GM19455 (cell line): Measurements from ENCODE around the gene C1orf53.
"Not testable (repeated sequence)": the region's sequence is repeated elsewhere in the genome, so short reads cannot be mapped to it uniquely, and the experiment has no call there.

Experiments
- ATAC-seq: cut with Tn5 transposase; IDR thresholded peaks from one replicate; pipeline ENCODE4 v1.9.1; 2021; ENCODE audit not compliant: unreplicated experiment

Gene C1orf53

GRCh38 chr1:197902454-197903195 lies at the start of gene C1orf53:
Gene C1orf53, plus strand, starts transcription at chr1:197902630. Its CDS starts 20 bp downstream, at chr1:197902650.
- ATAC-seq = peak; percentile 98

DNA sequence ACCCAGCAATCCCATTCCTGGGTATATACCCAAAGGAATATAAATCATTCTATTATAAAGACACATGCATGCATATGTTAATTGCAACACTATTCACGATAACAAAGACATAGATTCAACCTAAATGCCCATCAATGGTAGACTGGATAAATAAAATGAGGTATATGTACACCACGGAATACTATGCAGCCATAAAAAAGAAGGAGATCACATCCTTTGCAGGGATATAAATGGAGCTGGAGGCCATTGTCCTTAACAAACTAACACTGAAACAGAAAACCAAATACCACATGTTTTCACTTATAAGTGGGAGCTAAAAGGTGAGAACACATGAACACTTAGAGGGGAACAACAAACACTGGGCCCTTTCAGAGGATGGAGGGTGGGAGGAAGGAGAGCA lies 46.7 kb upstream of the C1orf53 start:
- ATAC-seq = not testable (repeated sequence)

- no peak for ATAC-seq
These were observed 45.0 kb upstream of the C1orf53 start for GRCh38 chr1:197857477-197857876.

- no peak for ATAC-seq
These were observed 43.4 kb upstream of the C1orf53 start for GRCh38 chr1:197859024-197859423.

DNA sequence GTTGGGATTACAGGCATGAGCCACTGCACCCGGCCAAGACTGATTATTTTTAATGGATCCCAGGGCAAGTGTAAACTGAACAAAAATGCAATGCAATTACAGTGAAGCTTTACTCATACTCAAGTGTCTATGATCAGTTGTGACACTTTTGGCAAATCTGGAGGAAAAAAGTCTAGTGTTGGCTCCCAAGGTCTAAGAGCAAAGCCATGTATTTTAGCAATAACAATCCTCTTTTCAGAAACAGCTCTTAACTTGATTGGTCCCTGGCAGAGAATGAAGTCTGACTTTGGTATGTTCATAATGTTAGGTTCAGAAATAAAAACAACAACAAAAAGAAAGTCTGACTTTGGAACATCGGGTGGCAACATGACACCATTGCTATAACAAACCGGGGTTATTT lies 40.2 kb upstream of the C1orf53 start:
- no peak for ATAC-seq

- no peak for ATAC-seq
These were observed 39.8 kb upstream of the C1orf53 start for GRCh38 chr1:197862671-197863070.

DNA sequence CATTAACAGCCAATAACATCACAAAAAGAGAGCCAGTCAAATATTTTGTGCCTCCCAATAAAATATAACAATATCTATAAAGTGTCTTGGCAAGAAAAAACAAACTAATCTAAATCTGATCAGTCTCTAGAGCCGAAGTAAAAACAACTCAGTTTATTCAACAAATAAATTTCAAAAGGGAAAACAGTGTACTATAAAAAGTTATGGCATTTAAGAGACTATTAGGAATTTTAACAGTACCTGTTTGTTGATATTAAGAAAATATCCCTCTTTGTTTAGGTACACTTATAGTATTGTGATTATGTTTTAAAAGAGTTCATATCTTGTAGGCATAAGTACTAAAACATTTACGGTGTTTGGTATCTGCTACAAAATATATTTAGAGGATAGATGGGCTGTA lies 36.6 kb upstream of the C1orf53 start:
- no peak for ATAC-seq

GRCh38 chr1:197868751-197869489 lies 33.5 kb upstream of the C1orf53 start:
- peak; percentile 91 for ATAC-seq

GRCh38 chr1:197869490-197870077 lies 32.8 kb upstream of the C1orf53 start:
- ATAC-seq = no peak

GRCh38 chr1:197876894-197877293 lies 25.5 kb upstream of the C1orf53 start:
- no peak for ATAC-seq

DNA sequence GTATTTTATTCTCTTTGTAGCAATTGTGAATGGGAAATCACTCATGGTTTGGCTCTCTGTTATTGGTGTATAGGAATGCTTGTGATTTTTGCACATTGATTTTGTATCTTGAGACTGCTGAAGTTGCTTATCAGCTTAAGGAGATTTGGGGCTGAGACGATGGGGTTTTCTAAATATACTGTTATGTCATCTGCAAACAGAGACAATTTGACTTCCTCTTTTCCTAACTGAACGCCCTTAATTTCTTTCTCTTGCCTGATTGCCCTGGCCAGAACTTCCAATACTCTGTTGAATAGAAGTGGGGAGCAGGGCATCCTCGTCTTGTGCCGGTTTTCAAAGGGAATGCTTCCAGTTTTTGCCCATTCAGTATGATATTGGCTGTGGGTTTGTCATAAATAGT lies 22.0 kb upstream of the C1orf53 start:
- not testable (repeated sequence) for ATAC-seq

- ATAC-seq = not testable (repeated sequence)
These were observed 20.2 kb upstream of the C1orf53 start for GRCh38 chr1:197882241-197882640.

DNA sequence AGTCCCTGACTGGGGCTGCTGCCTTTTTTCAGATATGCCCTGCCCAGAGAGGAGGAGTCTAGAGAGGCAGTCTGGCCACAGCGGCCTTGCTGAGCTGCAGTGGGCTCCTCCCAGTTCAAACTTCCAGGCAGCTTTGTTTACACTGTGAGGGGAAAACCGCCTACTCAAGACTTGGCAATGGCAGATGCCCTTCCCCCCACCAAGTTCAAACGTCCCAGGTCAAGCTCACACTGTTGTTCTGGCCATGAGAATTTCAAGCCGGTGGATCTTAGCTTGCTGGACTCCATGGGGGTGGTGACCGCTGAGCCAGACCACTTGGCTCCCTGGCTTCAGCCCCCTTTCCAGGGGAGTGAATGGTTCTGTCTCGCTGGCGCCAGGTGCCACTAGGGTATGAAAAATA lies 18.3 kb upstream of the C1orf53 start:
- ATAC-seq = no peak

DNA sequence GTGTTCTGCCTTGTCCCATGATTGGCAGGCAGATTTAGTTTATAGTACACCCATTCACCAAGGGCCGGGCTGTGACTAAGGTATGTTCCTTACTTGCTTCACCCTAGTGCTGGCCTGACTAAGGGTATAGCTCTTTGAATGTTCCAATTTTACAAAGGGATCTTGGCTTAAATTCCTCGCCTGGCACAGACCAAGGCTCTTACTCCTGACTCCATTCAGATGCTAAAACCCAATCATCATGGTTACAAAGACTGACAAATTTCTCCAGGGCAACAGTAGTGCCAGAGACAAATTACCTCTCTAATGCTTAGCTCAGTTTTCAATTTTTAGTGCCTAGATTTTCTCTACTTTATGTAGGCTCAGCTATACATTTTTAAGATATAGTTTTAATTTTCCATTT lies 11.5 kb upstream of the C1orf53 start:
- no peak for ATAC-seq

DNA sequence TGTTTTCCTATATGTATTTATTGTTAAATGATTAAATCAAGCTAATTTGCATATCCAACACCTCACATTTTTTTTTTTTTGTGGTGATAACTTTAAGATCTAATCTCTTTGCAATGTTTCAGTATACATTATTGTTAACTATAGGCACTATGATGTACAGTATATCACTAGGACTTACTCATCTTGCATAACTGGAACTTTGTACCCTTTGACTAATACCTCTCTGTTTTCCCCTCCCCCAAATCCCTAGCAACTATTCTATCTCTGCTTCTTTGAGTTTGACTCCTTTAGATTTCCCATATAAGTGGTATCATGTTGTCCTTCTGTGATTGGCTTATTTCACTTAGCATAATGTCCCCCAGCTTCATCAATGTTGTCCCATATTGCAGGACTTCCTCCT lies 9.7 kb upstream of the C1orf53 start:
- no peak for ATAC-seq

DNA sequence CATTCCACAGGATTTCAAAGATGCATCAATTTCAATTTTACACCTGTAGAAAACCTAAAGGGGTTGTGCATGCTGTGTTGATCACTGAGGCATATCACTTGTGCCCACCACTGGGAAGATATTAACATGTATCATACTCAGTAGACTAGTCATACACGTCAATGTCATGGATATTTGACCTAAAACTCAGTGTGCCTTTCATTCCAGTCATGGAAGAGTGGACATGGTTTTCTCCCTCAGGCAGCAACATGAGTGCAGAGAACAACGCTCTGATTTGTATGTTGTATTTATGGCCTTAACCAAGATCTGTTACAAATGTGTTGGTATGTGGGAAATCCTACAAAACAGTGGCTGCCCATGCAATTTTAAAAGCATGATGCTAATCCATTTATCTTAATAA lies 6.1 kb upstream of the C1orf53 start:
- no peak for ATAC-seq

- ATAC-seq = no peak
These were observed 3.4 kb upstream of the C1orf53 start for GRCh38 chr1:197899037-197899436.

DNA sequence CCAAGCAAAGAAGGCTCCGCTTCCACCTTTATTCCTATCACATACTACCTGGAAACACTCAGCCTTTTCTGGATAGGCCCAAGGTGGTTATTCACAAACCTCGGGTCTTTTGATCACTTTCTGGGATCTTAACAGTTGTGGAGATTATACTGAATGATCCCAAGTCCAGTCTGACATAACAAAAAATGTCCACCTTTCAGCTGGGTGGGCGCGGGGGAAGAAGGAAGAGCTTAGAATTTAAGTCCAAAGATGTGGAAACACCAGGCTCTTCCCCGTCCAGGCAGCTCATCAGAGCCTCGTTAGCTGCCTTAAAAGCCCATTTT lies 338 bp upstream of the C1orf53 start:
- ATAC-seq = no peak

DNA sequence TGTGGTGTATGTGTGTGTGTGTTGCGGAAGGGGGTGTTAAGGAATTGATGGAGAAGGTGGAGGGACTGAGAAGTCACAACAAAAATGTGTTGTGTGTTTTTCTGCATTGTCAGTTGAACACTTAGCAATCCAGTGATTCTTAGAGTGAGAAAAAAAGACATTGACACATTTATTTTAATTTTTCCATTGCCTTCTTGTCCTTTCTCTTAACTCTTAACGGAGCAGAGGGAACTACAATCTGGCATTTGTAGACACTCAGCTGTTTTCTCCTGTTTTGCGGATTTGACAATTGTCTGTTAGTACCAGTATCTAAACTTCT lies 725 bp downstream of the C1orf53 start:
- ATAC-seq = no peak

DNA sequence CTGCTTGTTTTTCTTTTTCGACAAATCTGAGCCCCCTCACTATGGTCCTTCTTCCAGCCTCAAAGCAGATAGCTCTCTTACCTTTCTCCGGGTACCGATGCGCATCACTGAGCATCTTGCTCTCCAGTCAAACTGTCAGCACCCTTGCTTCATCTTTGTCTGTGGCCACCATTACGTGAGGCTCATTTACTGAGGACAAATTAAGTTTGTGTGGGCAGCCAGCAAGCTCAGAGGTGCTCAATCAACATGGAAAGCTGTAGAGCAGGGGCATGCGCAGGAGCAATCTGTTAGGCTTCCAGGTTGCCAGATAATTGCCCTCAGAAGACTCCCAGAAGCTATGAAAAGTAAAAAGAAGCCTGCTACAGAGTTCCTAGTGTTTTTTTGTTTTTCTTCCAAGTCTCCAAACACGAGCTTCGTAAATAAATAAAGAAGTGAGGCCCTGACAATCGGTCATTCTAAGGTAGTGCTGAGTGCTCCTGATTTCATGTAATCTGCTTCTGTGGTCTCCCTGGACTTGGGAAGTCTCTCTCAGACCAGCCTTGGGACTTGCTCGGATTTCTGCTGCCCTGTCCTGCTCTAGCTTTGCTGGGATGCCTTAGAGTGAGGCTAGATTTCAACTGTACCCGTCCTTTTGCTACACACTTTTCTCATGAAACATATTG lies 1.8 kb downstream of the C1orf53 start:
- no peak for ATAC-seq

DNA sequence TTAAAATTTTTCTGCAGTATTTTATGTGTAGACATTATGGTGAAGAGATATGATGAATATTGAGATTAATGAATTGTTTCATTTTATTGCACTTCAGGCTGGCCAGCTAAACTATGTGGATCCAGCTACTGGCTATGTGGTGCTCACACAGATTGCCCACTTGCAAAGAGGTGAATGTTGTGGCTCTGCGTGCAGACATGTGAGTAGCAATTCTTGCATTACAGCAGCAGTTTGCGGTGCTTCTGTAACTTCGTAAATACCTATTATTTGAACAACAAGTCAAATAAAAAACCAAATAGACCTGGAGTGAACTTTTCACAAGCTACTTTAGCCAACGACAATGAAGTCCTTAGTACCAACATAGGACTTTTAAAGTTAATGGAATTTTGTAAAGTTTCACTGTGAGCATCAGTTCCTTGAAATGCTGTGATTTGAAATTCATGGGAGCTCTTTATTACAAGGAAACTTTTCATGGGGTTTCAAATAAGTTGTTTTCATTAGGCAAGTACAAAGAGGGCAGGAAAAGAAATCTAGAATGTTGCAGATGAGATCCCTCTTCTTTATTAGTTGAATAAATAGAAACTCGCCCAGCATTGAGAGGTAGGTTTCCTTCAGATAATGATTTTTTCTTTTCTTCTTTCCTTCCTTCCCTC lies 3.4 kb downstream of the C1orf53 start:
- no peak for ATAC-seq
